Endothelial cell of umbilical vein (primary cell): ENCODE measurements around the gene ETV4. TPM values are rescaled to one million over a fixed set of nuclear protein-coding genes. Genes with fewer than 3 reads are reported as not detected.

Source experiments
- BruUV-seq: library from RNA; stranded (reverse); fragments of 400-500 nt; replicated peaks from 2 replicates; lab custom pipeline; 2021; lab: Mats Ljungman, UMichigan
- CTCF ChIA-PET: fragments of 300-600, 350-600 bp; sonication (Branson Sonifier 250); formaldehyde crosslinking; loops from one replicate; lab custom pipeline; 2021; ENCODE audit warnings: antibody characterized with exemption, inconsistent platforms; lab: Charles Lee
- POLR2A ChIA-PET: fragments of 300-600, 350-600 bp; sonication (Branson Sonifier 250); formaldehyde crosslinking; loops from one replicate; lab custom pipeline; 2021; ENCODE audit warnings: antibody characterized with exemption, inconsistent platforms; lab: Charles Lee
- DNase-seq: peaks from one replicate; pipeline ENCODE4 v3.0.0-alpha.2; 2011; ENCODE audit warnings: low read depth, low spot score
- FAIRE-seq: peaks from 2 replicates; lab custom pipeline; 2011; peaks lifted over from hg19 to GRCh38; lab: Jason Lieb, UNC
- H2AFZ ChIP-seq: 2 replicates; pipeline ENCODE4 v1.6.0; 2012; ENCODE audit warnings: low read depth, low read length, control low read depth, inconsistent platforms
- H3K27ac ChIP-seq: 2 replicates; pipeline ENCODE4 v1.5.1; 2011; ENCODE audit warnings: low read depth, mild to moderate bottlenecking, control low read depth, low read length, moderate library complexity; ENCODE audit not compliant: insufficient read depth
- H3K27me3 ChIP-seq, 2 experiments: 2 replicates each; pipeline versions ENCODE4 v1.6.0 to v1.6.1; 2011; ENCODE audit warnings: low read length in 2 of 2, mixed read lengths in 1 of 2; ENCODE audit not compliant: control insufficient read depth in 2 of 2, insufficient read depth in 2 of 2
- H3K36me3 ChIP-seq, 2 experiments: 2 replicates in 1 of 2; 3 replicates in 1 of 2; pipeline ENCODE4 v1.5.1; 2011; ENCODE audit warnings: low read length in 2 of 2, mild to moderate bottlenecking in 1 of 2, moderate library complexity in 1 of 2; ENCODE audit not compliant: control insufficient read depth in 2 of 2, insufficient read depth in 2 of 2; ENCODE audit errors: extremely low read depth in 1 of 2
- H3K4me1 ChIP-seq: 3 replicates; pipeline ENCODE4 v1.5.1; 2011; ENCODE audit warnings: mild to moderate bottlenecking, low read length; ENCODE audit not compliant: control insufficient read depth, insufficient read depth; ENCODE audit errors: extremely low read depth
- H3K4me2 ChIP-seq: 2 replicates; pipeline ENCODE4 v1.6.1; 2011; ENCODE audit warnings: low read length, control low read depth, mixed read lengths; ENCODE audit not compliant: insufficient read depth
- H3K4me3 ChIP-seq, 3 experiments: fragments of 200-600 bp in 1 of 3; sonication (generic), shearing (Covaris generic) in 1 of 3; replicated peaks in 1 of 3; 2 replicates each; pipeline ENCODE4 v1.5.1; 2011 to 2016; ENCODE audit warnings: control low read depth in 3 of 3, low read length in 3 of 3, mild to moderate bottlenecking in 2 of 3, inconsistent platforms in 1 of 3, low read depth in 1 of 3, moderate library complexity in 1 of 3; ENCODE audit not compliant: insufficient read depth in 1 of 3
- H3K79me2 ChIP-seq: 2 replicates; pipeline ENCODE4 v1.6.0; 2012; ENCODE audit warnings: low read length, inconsistent platforms; ENCODE audit not compliant: control insufficient read depth, insufficient read depth
- H3K9ac ChIP-seq: replicated peaks from 2 replicates; pipeline ENCODE3; 2011; ENCODE audit warnings: low read length, control low read depth; ENCODE audit not compliant: insufficient read depth; ENCODE audit errors: extremely low read depth
- H3K9me1 ChIP-seq: replicated peaks from 3 replicates; pipeline ENCODE4 v1.6.0; 2011; ENCODE audit warnings: mild to moderate bottlenecking, low read length; ENCODE audit not compliant: control insufficient read depth, insufficient read depth; ENCODE audit errors: extremely low read depth
- H3K9me3 ChIP-seq: replicated peaks from 2 replicates; pipeline ENCODE4 v1.5.1; 2012; ENCODE audit warnings: low read length, inconsistent platforms; ENCODE audit not compliant: control insufficient read depth, insufficient read depth
- H4K20me1 ChIP-seq: replicated peaks from 2 replicates; pipeline ENCODE3; 2011; ENCODE audit warnings: mild to moderate bottlenecking, low read length; ENCODE audit not compliant: control insufficient read depth, insufficient read depth; ENCODE audit errors: extremely low read depth
- EZH2 ChIP-seq: IDR thresholded peaks from 2 replicates; pipeline ENCODE4 v1.6.1; 2012; ENCODE audit warnings: borderline replicate concordance, low read depth, mild to moderate bottlenecking, moderate library complexity, low read length, inconsistent platforms; ENCODE audit not compliant: severe bottlenecking
- FOS ChIP-seq: IDR thresholded peaks from 2 replicates; pipeline ENCODE4 v1.6.1; 2011; ENCODE audit warnings: mild to moderate bottlenecking, low read length, moderate library complexity, borderline replicate concordance; ENCODE audit not compliant: insufficient read depth
- GATA2 ChIP-seq: IDR thresholded peaks from 2 replicates; pipeline ENCODE4 v1.7.0; 2011; ENCODE audit warnings: low read depth, mild to moderate bottlenecking, moderate library complexity, mixed read lengths, low read length; ENCODE audit not compliant: insufficient read length, insufficient read depth
- JUN ChIP-seq: IDR thresholded peaks from 2 replicates; pipeline ENCODE4 v1.6.1; 2011; ENCODE audit warnings: borderline replicate concordance, low read depth; ENCODE audit not compliant: insufficient read length, insufficient read depth
- MYC ChIP-seq: IDR thresholded peaks from one replicate; pipeline ENCODE4 v1.6.1; 2011; ENCODE audit warnings: mild to moderate bottlenecking, low read depth, low read length
- POLR2A ChIP-seq: IDR thresholded peaks from 2 replicates; pipeline ENCODE4 v1.6.1; 2012; ENCODE audit warnings: low read depth, mild to moderate bottlenecking, control low read depth, low read length
- POLR2AphosphoS5 ChIP-seq: IDR thresholded peaks from 2 replicates; pipeline ENCODE4 v1.6.1; 2012; ENCODE audit warnings: low read depth, mild to moderate bottlenecking, control low read depth, low read length, moderate library complexity; ENCODE audit not compliant: insufficient read depth
- dilution Hi-C: fragments of 300-500 bp; cut with MboI; formaldehyde crosslinking; loops from one replicate; pipeline ENCODE4 v1.15.0; 2019; ENCODE audit warnings: low sequenced_read_pairs; ENCODE audit not compliant: extremely low pct_ligation_motif_present
- intact Hi-C: fragments of 100-400 bp; cut with micrococcal nuclease; formaldehyde crosslinking; loops from one replicate; pipeline ENCODE4 v1.10.0; 2022
- polyA plus RNA-seq, 4 experiments: library from polyadenylated mRNA; depleted of rRNA in 3 of 4; stranded (reverse) in 3 of 4; unstranded in 1 of 4; fragments of >200 nt; gene quantifications; 2 replicates each; pipeline versions ENCODE4 v1.2.1 to v1.2.3, GENCODE V29; 2011 to 2012; ENCODE audit warnings: missing spikeins in 1 of 4
- total RNA-seq: library from RNA; stranded (reverse); gene quantifications from 2 replicates; pipeline ENCODE4 v1.2.3, GENCODE V29; 2021
- TF ChIP-seq, protein P1 (sequence below), 2 donors: IDR thresholded peaks; 1 replicate in 1 of 2; 2 replicates in 1 of 2; pipeline ENCODE4 v1.5.1; 2011; ENCODE audit warnings: low read length in 2 of 2, mild to moderate bottlenecking in 2 of 2, moderate library complexity in 2 of 2, control low read depth in 1 of 2, inconsistent platforms in 1 of 2, low read depth in 1 of 2; ENCODE audit not compliant: insufficient read depth in 1 of 2; ENCODE audit errors: extremely low read depth in 1 of 2
- TF ChIP-seq, protein P2 (sequence below): IDR thresholded peaks from 2 replicates; pipeline ENCODE4 v1.6.1; 2011; ENCODE audit not compliant: insufficient read depth, insufficient read length

Gene ETV4
- total and polyA plus RNA-seq, 2 donors (not counting 3 experiments of a cell fraction or from before 2014, with no cell fraction given) = 7.3 to 32.2 TPM

DNA sequence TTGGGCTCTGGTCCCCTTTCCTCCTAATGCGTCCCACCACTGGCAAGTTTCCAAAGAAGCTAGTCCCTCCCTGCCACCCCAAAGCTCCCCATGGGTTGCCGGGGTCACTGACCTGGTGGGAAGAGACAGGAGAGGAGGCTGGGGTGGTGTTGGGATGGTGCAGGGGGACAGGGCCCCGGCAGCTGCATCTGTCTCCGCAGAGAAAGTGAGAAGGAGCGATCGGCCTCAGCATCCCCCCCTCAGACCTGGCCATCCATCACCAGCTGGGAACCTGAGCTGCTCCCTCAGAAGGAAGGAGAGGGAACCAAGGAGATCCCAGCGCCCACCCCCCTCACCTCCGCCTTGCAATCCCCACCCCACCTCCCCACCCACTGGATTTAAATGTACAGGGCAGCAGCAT is 3.3 kb downstream of the ETV4 start:
- intact Hi-C loops (no loop called here), dilution Hi-C loops (no loop called here)
- Histone ChIP-seq H3K79me2 (peaks cover 17% of the 10 kb centered on the region), H3K9ac (no peak overlapping the region), H3K4me3 (no peak overlapping the region), H3K9me3 (no peaks in the 10 kb centered on the region), H3K27ac (no peak overlapping the region), H3K9me1 (no peaks in the 10 kb centered on the region), H3K4me2 (no peak overlapping the region), H3K4me1 (peaks cover 23% of the 10 kb centered on the region), H3K27me3 (no peaks in the 10 kb centered on the region), H2AFZ (no peak overlapping the region), H3K36me3 (no peaks in the 10 kb centered on the region), H4K20me1 (no peaks in the 10 kb centered on the region)
- TF ChIP-seq FOS = no peak
- no peak for TF ChIP-seq MYC
- TF ChIP-seq POLR2A = no peak
- TF ChIP-seq, protein P1, sequence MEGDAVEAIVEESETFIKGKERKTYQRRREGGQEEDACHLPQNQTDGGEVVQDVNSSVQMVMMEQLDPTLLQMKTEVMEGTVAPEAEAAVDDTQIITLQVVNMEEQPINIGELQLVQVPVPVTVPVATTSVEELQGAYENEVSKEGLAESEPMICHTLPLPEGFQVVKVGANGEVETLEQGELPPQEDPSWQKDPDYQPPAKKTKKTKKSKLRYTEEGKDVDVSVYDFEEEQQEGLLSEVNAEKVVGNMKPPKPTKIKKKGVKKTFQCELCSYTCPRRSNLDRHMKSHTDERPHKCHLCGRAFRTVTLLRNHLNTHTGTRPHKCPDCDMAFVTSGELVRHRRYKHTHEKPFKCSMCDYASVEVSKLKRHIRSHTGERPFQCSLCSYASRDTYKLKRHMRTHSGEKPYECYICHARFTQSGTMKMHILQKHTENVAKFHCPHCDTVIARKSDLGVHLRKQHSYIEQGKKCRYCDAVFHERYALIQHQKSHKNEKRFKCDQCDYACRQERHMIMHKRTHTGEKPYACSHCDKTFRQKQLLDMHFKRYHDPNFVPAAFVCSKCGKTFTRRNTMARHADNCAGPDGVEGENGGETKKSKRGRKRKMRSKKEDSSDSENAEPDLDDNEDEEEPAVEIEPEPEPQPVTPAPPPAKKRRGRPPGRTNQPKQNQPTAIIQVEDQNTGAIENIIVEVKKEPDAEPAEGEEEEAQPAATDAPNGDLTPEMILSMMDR (IDR thresholded peaks at IDR 0.05; ENCODE audit: extremely low read depth in 1 of 2, insufficient read depth in 1 of 2, low read depth in 1 of 2, low read length in 2 of 2) = no peak
- TF ChIP-seq, protein P2, sequence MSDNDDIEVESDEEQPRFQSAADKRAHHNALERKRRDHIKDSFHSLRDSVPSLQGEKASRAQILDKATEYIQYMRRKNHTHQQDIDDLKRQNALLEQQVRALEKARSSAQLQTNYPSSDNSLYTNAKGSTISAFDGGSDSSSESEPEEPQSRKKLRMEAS = no peak
- no peak for TF ChIP-seq POLR2AphosphoS5
- no peak for TF ChIP-seq GATA2
- TF ChIP-seq EZH2 = no peak
- no peak for TF ChIP-seq JUN
- FAIRE-seq (no peak), DNase-seq (no peak)
- BruUV-seq = no TSS peak
- POLR2A ChIA-PET = no interaction called here
- CTCF ChIA-PET = interaction anchor here (1.7 kb wide), 2 partner anchors 12 to 23 kb away, joined by 4 to 9 read pairs; no protein-coding TSS in a partner anchor
